ENCODE data around the gene CCDC92. TPM values are rescaled to one million over a fixed set of nuclear protein-coding genes. Genes with fewer than 3 reads are reported as not detected.

The CCDC92 gene
- total RNA-seq, 1 experiment from 2014 or later: 5.5 TPM

DNA sequence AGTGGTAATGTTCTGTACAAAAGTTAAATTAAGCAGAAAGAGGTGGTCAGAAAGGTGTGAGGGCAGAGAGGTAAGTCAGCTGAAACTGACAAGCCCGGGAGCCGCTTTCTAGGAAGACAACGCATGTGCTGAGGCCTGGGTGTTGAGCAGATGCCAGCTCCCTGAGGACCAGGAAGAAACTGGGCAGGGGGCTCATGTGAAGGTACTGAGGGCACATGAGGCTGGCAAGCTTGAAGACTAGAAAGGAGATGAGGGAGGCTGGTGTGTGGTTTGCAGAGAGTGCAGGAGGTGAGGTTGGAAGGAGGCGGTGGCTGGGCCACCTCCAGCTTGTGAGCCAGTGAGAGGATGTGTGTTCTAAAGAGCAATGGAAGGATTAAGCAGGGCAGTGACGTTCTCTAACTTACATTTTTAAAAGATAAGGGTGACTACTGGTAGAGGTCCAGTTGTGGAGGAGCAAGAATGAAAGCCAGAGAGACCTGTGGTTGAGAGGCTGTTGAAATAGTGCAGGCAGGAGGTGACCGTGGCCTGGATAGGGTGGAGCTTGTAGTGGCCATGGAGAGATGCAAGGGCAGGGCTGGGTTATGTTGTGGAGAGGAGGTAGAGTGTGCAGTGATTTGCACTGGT is 29.5 kb upstream of the CCDC92 start:
- no peak for DNase-seq (ENCODE audit: low spot score)

DNA sequence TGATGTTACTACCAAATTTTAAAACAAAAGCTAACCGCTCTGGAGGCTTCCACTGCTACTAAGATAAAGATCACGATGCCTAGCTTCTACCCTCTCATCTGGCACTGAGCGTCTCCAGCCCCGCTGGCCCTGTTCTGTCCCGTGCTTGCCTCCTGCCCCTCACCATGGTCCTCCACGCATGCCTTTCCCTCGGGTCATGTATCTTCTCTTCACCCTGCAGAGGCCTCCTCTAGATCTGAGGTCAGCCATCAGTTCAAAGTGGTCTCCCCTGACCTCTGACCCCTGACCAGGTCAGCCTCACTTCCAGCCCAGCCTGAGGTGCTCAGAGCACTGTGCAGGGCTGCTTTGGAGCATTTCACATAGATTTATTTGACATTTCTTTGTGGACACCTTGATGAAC is 28.7 kb upstream of the CCDC92 start:
- DNase-seq (ENCODE audit: low spot score): no peak

DNA sequence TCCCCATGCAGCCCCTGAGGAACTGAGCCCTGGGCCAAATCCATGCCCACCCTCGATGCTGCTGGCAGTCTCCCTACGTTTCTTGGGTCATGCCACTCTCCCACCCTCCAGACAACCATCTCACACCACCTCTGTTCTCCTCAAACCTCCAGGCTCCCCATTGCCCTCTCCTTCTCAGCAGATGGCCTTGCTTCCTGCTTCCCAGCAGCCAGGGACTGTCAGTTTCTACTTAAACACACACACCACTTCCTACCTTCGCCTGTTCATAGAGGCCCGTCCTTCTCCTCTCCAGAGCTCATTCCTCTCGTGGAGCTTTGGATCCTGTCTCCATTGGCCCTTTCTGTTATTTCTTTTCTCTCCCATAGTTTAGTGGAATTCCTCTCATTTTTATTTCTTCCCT is 27.5 kb upstream of the CCDC92 start:
- DNase-seq (ENCODE audit: low spot score): no peak

DNA sequence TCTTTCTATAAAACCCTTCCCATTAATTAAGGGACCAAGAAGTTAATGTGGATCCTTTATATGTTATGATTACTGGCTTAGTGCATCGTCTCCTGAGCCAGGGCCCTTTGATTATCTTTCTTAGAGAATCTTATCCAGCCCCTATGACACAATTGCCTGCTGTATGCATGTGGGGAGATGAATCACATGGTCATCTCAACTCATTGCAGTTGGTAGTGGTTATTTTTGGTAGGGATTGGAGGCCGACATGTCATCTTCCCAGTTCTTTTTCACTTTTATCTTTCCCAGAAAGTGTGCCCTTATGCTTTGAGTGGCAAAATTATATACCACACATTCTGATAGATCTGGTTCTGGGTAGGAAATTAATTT is 26.3 kb upstream of the CCDC92 start:
- no peak for DNase-seq (ENCODE audit: low spot score)

DNA sequence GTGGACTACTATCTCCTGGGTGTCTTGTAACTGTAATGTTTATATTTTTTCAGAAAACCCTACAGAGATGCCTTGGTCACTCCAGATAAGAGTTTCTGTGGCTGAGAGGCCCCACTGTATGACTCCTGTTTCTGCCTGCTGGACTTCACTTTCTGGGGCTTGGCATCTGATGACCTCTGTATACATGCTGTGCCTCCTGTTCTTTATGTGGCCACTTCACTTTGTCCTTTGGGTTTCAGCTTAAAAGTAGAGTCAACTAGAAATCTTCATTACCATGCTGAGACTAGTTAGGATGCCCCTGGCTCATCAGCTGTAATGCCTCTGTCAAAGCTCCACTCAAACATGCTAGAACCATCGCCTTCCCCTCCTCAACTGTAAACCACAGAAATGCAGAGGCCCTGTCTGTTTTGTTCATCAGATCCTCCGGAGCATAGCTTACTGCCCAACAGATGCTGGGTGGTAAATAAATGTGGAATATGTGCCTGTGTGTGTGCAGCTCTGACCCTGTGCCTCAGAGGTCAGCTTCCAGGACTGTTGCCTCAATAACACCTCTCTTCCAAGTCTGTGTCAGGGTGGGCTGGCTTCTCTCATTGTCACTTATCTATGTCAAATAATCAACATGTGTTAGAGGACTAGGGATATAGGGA is 25.8 kb upstream of the CCDC92 start:
- DNase-seq (ENCODE audit: low spot score): no peak

DNA sequence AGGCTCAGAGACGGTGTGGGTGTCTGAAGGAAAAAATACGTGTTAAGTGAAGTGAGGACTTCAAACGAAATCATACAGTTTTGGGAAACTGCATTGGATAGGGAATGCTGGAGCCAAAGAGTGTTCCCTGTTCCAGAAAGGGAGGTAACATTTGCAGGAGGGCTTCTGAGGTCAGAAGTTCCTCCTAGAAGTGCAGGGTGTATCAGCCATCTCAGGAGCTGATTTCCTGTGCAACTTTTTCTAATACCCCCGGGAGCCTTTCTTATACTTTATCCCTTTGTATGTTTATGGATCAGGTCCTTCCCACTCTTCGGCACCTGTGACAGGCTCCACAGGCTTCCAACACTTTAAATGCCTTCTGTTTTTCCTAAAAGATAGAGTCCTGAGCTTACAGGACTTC is 25.3 kb upstream of the CCDC92 start:
- no peak for DNase-seq (ENCODE audit: low spot score)

DNA sequence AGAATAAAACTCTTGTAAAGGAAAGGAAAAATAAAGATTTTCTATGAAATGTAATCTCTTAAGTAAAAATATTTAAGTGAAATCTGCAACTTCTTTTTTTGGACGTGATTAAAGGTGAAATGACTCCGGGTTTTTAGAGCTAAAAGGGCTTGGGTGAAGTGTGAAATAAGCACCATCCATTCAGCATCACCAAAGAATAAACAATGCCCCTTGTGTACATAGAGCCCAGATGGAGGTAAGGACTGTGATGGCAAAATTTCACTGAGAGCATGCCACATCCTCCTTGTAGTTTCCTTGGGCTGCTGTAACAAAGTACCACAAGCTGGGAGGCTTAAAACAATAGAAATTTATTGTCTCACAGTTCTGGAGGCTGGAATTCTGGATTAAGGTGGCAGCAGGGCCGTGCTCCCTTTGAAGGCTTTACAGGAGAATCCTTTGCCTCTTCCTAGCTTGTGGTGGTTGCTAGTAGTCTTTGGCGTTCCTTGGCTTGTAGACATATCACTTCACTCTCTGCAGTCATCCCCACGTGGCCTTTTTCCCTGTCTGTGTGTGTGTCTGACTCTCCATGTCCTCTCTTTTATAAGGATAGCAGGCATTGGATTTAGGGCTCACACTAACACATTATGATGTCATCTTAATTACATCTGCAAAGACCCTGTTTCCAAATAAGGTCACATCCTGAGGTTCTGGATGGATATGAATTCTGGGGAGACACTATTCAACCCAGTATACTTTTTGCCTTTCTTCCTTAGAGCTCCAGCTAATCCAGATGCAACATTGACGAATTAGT is 24.6 kb upstream of the CCDC92 start:
- DNase-seq (ENCODE audit: low spot score): no peak

DNA sequence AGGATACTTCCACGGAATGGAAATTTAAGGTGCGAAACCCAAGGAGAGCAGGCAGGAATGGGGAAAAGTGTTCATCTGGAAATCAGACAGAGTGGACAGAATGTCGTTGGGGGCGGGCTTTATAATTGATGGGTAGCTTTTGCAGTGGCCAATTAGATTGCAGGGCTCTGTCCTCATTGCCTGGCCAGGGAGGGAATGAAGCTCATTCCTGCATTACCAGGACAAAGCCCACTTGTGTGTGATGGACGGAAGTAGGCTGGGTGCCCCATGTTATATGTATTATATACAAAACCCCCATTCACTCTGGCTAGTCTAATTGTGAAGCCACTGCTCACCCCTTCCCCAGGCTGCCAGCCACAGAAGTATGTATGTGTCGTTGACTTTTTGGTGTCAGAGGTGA is 23.9 kb upstream of the CCDC92 start:
- no peak for DNase-seq (ENCODE audit: low spot score)

DNA sequence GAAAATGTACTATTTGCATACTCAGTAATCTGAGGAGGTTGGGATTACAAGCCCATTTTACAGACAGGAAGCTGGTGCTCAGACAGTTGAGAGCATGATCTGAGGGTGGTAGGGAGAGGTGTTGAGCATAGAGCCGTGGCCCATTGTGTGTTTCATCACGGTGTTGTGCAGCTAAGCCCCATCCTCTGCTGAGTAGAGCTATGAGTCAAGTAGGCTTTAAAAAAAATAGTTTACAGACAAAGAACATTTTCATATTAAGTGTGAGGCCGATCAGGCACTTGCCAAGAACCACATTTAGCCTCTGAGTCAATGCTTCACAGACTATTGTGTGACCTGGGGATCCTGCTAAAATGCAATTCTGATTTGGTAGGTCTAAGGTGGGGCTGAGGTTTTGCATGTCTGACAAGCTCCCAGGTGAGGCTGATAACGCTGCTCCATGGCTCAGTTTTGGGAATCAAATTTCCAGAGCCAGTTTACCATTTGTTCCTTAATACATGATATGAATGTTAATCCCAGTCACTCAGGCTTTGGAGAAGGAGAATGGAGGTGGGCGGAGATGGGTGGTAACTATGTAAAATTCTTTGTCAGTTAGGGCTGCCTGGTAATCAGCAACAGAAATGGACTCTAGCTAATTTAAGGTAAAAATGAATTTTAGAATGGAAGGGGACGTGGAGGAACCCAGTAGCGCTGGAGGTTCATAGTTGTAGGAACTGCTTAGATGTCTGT is 22.6 kb upstream of the CCDC92 start:
- no peak for DNase-seq (ENCODE audit: low spot score)

DNA sequence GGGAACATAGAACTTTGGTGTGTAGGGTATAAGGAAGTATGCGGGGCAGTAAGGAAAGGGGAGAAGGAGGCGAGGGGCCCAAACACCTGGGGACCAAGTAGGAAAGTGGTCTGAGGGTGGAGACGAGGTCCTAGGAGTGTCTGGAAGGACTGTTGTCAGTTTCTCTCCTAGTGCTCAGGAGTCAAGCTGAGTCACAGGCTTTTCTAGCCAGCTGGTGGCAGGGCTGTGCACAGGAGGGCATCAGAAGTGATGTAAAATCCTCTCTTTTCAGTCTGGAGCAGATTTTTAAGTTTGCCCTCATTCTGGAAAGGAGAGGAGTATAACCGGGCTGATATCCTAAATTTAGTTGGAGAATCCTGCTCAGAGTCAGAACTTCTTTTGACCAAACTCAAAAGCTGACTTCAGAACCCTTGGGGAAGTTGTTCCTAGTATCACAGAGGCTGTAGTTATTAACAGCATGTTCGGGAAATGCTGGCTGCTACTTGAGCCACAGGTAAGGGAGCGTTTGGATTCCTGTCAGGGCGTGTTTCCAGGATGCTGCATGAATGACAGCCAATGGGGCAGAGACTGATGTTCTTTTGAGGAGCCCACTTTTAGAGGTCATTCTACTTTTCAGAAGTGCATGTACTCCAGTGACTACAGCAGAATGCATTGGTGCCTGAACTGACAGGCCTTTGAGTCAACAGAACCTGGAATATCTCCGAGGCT is 19.6 kb upstream of the CCDC92 start:
- no peak for DNase-seq (ENCODE audit: low spot score)

DNA sequence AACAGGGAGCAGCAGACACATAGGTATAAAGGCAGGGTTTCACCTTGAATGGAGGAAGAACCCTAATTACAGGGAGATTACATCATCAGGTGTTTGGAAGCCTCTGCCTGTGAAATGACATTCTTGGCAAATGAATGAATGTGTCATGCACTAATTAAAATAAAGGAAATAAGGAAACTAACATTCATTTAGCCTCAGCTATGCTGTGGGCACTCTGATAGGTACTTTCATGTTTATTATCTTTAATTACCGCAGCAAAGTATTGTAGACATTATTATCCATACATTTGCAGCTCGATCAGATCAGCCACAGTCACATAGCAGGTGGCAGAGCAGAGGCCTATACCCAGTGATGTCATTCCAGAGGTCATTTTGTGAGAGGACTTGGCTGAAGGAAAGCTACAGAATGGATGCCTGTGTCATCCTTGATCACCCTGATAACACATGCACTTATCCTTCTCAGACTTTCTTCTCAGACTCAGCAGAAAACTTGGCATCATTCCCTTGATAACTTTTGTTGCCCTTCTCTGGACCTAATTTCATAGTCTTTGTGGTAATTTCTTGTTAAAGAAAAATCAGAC is 18.8 kb upstream of the CCDC92 start:
- no peak for DNase-seq (ENCODE audit: low spot score)

DNA sequence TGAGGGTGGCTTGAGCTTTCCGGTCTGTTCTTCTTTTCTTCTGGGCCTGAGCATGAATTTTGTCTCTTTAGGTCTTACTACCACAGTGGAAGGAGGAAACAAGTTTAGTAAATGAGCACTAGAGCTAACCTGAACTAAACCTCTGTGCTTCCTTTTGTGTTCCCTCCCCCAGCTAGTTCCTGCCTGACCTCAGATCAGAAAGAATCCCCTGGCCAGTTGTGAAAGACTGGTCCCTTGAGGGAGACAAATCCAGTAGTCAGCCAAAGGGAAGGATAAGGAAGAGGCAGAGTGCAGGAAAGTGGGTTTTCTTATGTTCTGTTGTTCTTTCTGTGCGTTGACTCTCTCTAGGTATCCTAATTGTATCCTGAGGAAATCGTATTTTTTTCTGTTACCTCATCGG is 17.9 kb upstream of the CCDC92 start:
- DNase-seq (ENCODE audit: low spot score): no peak

DNA sequence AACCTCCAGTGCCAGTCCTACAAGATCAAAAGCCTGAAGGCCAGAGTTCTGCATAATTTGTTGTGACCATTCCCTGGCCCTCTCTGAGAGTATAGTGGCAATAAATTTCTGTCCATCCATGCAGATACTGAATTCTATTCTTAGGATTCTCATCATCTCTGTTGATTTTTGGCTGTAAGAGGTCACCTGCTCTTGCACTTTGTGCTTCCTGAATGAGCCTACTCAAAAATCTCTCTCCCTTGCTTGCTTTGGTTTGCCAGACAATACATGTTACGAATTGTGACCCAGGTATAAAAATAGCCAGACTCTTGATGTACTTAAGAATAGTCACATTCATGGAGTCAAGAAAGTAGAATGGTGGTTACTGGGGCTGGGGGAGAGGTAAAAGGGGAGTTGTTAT is 17.1 kb upstream of the CCDC92 start:
- no peak for DNase-seq (ENCODE audit: low spot score)

DNA sequence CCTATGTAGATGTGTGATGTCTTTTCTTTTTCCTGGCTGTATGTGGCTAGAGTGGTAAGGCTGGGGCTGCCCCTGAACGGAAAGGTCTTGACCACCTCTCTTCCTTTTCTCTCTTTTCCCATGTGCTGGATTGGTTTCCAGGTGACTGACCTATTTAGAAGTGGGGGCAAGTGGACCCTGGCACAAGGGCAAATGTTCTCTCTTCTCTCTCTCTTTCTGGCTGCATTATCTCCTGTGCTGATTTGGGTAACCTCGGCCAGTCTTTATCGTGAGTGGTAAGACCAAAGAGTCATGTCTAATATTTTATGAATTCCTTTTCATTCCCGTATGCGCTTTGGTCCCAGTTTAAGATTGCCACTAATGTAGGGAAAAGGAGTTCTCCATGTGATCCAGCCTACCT is 16.5 kb upstream of the CCDC92 start:
- no peak for DNase-seq (ENCODE audit: low spot score)

DNA sequence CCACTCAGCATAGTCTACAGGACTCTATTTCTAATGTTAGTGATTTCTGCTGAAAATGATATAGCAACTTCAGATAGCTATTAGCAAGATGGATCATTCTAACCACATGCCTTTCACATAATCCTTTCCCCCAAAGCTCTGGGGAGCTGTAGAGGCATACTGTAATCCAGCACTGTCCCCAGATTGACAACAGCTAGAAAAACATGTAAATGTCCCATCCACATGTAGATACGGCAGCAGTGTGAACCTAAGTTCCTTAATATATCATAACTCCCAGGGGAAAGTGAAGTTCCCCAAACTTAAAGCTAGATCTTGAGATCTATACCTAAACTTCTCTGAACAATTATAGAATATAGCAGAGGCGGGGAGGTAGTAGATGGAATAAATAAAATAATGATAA is 14.4 kb upstream of the CCDC92 start:
- DNase-seq (ENCODE audit: low spot score): no peak

DNA sequence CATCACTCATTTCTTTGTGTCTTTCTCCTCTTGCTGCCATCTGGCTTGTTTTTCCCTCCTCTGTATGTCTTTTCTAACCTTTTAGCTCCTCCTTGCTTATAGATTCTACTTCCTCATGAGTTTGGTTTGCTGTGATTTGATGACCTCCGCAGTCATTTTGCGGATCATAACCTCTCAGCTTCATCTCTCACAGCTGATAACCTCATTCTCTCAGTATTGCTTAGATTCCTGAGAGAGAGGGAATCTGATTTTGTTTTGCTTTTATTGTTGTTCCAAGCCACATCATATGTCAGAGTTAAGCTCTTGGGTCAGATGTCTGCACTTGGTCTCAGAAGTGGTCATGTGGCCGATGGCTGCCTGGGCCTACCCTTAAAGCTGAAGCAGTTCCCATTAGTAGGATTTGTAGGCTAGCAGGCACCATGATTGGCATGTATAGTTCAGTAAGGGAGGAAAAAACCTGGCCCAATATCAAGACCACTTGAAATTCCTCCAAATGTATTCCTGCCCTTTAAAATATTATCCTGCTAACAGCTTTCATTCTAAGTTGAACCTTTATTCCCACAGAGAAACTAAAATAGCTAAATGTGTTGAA is 13.8 kb upstream of the CCDC92 start:
- DNase-seq (ENCODE audit: low spot score): no peak

DNA sequence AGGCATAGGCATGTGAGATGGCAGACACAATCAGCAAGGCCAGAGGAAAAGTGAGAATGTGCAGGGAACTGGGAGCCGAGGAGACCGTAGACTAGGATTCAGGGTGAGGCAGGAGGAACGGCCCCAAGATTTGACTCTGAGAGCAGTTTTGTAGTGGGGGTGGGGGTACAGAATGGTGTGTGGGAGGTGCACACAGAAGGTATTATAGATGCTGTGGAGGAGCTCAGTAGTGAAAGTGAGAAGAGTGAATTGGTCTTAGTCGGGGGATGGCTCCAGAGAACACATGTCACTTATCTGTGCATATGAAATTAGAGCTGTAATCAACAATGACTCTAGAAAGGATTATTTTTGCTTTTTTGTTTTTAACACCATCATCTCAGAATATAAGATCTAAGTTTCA is 12.3 kb upstream of the CCDC92 start:
- no peak for DNase-seq (ENCODE audit: low spot score)

DNA sequence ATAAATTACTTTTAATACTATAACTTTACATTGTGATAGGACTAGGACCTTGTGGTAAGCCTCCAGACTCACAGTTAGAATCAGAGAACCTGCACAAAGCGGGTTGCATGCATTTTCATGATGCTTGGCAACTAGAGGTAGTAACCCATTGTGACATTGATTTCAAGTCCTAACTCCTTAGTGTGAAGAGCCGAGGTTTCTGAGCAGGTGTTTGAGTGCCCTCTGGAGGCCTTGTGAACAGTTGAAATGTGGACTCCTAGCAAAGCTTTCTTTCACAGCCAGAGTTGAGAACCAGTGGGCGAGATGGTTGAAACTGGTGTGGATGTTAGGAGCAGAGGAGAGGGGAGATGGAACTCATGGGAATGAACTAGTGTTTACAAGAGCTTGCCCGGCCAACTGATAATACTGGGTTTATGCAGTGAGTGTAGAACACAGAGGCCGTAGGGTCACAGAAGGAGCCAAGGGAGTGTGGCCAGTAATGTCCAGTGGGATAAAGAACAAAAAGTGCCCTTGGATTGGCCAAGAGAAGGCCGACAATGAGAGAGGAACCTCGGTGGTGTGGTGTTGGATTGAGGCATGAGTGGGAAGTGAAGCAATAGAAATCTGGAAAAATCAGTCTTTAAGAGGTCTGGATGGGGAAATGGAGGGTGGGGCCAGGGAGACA is 11.3 kb upstream of the CCDC92 start:
- DNase-seq (ENCODE audit: low spot score): peak; percentile 72

DNA sequence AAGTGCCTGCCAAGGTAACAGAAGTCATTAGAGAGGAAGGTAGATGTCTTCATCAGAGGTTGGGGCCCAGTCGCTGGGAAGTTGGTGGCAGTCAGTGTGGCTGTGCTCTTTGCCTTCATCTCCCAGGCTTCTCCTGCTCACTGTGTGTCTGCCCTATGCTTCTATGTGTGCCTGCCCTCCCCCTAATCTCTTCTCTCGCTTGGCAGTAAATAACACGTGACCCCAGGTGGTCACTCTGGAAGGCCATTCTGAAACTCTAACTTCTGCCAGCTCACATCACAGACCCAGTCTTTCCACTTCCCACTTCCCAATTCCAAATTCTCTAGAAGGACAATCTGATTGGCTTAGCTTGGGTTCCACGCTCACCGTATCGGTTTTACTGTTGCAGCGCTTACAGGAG is 9.6 kb upstream of the CCDC92 start:
- DNase-seq (ENCODE audit: low spot score): no peak

DNA sequence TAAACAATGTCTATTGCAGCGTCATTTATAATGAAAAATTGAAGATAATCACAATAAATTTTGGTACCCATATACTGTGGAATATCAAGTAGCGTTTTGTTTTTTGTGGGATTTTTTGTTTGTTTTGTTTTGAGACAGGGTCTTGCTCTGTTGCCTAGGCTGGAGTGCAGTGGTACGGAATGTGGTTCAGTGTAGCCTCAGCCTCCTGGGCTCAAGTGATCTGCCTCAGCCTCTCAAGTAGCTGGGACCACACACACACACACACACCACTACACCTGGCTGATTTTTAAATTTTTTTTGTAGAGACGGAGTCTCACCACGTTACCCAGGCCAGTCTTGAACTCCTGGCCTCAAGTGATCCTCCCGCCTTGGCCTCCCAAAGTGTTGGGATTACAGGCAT is 6.9 kb upstream of the CCDC92 start:
- no peak for DNase-seq (ENCODE audit: low spot score)
